ENCODE data around the gene HNRNPUL1.

- TF ChIP-seq EZH2 (IDR thresholded peaks at IDR 0.05) (no peak), POLR2AphosphoS5 (IDR thresholded peaks at IDR 0.05; ENCODE audit: borderline replicate concordance, low read depth, low read length) (no peak), FOXP2 (optimal IDR thresholded peaks at IDR 0.05; ENCODE audit: control extremely low read depth, extremely low read length, insufficient read depth) (no peak)
Measured at GRCh38 chr19:41295499-41295898, 31.3 kb downstream of the HNRNPUL1 start.
